Occipital lobe (tissue), 2 donors: ENCODE results near the gene DARS2. TPM values are rescaled to one million over a fixed set of nuclear protein-coding genes. Genes with fewer than 3 reads are reported as not detected.
"Not testable (repeated sequence)": the region's sequence is repeated elsewhere in the genome, so short reads cannot be mapped to it uniquely, and the experiment has no call there.

Source experiments
- DNase-seq: peaks from one replicate; lab custom pipeline; 2025; lab: John Stamatoyannopoulos, UW
- total RNA-seq: library from RNA; depleted of rRNA; stranded (reverse); fragments of >200 nt; gene quantifications from one replicate; pipeline ENCODE4 v1.2.3, GENCODE V29; 2014

DARS2 gene
- total RNA-seq, 1 donor from 2014 or later: 13.3 TPM

DNA sequence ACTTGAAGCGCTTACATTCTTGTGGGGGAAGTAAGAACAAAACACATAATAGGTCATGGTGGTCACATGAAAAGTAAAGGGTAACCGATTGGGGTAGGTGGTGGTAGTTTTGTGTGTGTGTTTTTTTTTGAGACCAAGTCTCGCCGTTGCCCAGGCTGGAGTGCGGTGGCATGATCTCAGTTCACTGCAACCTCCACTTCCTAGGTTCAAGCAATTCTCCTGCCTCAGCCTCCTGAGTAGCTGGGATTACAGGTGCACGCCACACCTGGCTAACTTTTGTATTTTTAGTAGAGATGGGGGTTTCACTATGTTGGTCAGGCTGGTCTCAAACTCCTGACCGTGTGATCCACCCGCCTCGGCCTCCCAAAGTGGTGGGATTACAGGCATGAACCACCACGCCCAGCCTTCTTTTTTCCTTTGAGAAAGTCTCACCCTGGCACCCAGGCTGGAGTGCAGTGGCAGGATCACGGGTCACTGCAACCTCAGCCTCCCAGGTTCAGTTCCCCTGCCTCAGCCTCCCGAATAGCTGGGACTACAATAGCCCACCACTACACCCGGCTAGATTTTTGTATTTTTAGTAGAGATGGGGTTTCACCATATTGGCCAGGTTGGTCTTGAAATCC, 37.8 kb downstream of the DARS2 start:
- not testable (repeated sequence) for DNase-seq

DNA sequence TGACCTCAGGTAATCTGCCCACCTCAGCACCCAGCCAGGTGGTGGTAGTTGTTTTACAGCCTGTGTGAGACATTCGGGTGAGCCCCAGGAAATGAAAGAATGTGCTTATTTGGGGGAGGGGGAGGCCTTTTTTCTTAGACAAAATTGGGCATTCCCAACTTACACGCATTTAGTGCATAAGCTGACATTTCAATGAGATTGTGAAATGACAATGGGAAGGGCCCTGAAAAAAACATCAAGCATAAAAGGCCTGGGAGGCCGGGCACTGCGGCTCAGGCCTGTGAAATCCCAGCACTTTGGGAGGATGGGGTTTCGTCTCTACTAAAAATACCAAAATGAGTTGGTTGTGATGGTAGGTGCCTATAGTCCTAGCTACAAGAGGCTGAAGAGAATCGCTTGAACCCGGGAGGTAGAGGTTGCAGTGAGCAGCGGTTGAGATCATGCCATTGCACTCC, 38.3 kb downstream of the DARS2 start:
- DNase-seq: no peak

DNA sequence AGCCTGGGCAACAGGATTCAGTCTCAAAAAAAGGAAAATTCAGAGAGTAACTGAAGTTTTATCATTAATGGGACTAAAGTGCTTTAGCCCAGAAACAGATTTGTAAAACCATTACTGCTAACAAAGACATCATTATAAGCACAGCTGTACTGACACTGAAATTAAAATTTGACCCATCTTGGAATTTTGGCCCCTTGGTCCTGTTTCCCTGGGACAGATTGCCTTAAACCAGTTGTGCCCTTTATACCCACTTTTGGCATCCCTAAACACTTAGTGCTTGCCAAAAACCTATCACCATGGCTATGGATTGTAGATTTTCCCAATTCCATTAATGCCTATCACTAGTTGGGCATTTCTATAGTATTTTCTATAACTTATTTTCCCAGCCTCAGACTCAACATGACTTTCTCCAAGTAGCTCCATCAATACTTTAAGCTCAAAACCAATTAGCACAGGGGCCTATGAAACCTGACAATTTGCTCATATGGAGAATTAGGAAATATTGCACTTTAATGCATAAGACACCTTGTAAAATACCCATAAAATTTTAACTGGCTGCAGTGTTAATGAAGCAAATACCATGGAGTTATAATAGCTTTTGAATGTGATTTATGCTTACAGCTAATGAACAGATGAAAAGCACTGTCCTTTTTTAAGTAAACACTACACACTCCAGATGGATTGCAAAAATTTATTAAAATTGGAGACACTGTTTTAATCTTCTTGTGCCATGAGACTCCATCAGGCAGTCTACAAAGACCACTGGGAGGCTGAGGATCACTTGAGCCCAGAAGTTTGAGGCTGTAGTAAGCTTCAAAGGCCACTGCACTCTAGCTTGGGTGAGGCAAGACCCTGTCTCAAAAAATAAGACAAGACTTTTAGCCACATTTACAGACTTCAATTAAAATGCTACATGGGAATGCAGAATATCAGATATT, 39.0 kb downstream of the DARS2 start:
- DNase-seq: no peak

DNA sequence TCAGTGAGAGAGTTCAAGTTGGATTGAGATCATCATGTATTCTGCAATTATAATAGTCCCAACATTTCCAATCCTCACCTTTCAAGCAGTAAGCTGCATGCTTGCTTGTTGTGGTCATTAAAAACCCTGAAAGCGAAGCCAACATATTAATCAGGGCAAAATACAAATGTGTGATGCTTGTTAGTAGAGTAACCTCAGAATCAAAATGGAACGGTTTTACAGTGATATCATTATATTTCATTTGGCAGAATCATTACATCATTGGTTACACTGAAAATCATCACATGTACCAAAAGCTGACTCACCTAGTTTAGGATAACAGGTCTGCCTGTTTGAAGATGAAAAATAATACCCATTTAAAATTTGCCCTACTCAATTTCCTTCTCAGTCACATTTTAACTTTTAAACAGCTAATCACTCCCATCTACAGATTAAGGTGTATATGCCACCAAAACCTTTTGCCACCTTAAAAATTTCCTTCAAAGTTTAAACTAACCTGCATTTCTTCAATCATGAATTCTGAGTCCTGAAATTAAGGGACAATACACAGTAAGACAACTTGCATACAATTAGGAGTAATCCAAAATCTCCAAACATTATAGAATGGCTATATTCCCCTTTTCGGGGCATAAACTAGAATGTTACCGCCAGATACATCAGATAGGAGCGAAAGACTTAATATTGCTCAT, 39.9 kb downstream of the DARS2 start:
- DNase-seq: no peak

DNA sequence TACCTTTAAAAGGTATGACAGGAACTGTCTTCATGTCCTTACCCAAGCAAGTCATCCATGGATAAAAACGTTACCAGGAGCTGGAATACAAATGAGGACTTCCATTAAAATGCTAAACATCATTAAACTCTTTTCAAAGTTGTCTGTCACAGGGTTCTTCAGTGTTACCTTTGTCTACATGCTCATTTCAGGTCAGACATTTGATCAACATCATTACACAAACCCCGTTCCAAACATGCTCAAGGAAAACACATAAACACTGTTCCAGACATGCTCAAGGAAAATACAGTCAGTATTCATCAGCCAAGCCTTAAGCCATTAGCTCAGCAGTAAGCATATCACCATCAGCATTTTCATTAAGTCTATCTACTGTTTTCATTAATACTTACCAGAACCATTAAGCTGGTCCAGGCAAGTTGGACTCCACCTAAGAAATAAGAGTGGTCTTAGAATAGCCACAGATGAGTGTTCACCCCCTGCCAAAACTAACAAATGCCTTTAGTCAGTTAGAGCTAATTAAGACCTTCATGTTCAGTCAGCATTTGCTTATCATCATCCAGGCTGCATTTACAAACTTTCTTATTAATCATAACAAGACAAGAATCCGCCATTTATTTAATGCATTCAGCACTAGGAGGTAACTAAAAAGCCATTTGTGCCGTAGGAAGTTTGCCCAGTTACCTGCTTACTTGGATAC, 41.1 kb downstream of the DARS2 start:
- no peak for DNase-seq

DNA sequence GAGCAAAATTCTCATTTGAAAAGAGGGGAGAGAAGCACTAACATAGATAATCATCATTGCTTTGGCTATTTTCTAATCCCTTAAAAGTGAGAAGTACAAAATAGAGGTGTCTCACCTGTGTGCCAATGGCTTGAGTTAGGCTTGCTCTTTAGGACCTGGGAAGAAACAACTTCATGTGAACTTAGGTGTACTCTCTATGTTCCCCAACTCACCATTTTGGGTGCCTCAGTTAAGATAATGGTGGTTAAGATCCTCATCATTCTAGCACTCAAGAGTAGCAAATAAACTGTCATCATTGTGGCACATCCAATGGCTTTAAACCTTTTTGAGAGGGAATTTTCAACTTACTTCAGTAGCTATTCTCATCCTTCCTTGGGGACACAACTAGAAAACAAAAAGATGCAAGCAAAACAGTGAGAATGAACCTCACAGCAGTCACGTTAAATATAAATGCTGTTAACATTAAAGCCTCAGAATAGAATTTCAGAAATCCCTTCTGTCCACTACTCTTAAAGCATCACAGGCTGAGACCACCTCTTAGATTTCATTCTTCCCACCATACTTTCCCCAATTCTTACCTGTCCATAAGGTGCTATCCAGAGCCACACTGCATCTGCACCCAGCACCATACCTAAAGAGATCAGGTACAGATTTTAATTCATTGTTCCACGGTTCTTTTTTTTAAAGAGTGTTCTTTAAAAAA, 42.1 kb downstream of the DARS2 start:
- no peak for DNase-seq

DNA sequence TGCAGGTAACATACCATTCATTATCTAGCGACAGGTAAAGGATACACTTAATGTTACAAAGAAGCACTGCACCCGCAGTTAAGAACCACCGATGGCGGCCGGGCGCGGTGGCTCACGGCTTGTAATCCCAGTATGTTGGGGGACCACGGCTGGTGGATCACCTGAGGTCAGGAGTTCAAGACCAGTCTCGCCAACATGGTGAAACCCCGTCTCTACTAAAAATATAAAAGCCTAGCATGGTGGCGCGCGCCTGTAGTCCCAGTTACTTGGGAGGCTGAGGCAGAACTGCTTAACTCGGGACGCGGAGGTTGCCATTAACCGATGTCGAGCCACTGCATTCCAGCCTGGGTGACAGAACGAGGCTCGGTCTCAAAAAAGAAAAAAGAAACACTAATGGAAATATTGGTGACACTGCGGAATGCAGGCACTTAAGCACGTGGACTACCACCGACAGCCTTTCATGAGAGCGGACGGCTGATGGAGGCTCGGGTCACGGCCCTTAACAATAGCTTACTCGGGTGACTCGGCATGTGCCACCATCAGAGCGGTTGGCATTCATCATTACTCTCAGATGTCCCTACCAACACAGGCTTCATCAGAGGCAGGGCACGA, 42.8 kb downstream of the DARS2 start:
- no peak for DNase-seq

DNA sequence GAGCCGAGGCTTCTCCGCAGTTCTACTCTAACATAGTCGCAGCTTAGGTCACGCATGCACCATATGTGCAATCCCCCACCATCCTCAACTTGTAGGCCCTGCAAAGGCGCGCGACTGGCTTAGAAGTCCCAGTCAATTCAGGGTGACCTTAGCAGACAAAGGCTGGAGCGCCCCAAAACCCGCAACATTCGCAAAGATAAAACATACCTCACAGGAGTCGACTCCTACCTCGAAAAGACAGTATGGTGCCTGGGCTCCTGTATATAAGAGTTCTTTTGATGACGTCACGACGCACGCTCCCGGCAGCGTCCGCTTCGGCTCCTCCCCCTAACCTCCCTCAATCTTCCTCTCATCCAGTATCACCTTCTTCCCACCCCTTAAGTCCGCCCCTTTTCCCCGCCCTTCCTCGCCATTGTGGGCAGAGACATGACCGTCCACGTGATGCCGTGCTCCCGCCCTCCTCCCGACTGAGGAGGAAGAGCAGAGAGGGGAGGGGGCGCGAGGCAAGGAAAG, 43.3 kb downstream of the DARS2 start, which contains the start of gene GAS5:
GAS5 (minus strand) TSS at position 237 of the 513 bp plus-strand sequence.
- peak; percentile 98 for DNase-seq

DNA sequence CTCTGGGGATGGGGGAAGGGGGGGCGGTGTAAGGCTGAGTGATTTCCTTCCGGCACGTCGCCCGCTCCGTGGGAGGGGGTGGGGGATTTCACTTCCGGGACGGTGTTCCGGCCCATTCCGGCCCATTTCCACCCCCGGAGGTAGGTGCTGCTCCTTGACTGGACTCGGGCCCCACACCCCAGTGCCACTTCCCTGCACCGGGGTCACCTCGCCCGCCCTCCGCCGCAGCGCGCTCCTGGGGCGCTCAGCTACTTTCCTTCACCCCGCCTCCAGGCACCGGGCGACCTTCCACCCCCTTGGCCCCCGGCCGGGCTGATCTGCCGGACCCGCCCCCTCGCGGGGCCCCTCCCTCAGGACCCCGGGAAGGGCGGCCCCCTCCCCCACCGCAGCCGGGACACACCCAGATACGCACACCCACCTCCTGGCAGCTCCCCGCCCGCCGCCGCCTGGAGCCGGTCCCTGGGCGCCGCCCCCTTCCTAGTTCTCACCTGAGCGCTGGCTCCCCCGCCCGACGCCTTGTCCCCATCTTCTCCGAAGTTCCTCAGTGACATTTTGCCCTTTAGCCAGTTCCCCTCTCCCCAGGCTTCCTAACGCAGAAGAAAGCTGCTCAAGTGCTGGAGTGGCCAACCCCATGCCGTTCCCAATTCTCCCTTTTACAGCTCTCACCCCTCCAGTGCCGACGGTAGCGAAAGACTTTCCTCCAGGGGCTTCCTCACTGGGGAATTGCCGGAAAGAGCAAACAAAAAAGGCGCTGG, 44.0 kb downstream of the DARS2 start, which contains the start of gene ZBTB37:
ZBTB37 (plus strand) TSS at position 115 of the 755 bp plus-strand sequence. CDS start 1,846 bp downstream, outside the sequence.
- DNase-seq: peak; percentile 78

DNA sequence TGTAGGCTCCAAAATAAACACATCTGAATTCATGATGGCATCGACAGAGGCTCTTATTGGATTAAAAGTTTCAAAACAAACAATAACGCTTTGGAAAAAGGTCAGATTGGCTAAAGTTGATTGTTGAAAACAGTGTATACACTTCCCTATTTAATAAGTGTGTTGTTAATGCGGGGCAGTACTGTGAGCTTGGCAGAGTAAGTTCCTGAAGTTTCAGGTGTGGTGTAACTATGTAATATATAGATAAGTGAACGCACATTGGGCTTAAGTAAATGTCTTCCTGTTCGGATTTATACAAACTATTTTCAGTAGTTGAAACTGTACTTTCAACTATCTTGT, 44.5 kb downstream of the DARS2 start:
- DNase-seq: no peak

DNA sequence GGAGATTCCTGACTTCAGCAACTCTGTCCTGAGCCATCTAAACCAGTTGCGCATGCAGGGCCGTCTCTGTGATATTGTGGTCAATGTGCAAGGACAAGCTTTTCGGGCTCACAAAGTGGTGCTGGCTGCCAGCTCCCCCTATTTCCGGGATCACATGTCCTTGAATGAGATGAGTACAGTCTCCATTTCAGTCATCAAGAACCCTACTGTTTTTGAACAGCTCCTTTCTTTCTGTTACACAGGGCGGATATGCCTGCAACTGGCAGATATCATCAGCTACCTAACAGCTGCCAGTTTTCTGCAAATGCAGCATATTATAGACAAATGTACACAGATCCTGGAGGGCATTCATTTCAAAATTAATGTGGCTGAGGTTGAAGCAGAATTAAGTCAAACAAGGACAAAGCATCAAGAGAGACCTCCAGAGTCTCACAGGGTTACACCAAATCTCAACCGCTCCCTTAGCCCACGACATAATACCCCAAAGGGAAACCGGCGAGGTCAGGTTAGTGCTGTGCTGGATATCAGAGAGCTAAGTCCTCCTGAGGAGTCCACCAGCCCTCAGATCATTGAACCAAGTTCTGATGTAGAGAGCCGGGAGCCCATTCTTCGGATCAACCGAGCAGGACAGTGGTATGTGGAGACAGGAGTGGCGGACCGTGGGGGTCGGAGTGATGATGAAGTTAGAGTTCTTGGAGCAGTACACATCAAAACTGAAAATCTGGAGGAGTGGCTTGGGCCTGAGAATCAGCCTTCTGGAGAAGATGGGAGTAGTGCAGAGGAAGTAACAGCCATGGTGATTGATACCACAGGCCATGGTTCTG, 46.0 kb downstream of the DARS2 start:
- DNase-seq: peak; percentile 4

DNA sequence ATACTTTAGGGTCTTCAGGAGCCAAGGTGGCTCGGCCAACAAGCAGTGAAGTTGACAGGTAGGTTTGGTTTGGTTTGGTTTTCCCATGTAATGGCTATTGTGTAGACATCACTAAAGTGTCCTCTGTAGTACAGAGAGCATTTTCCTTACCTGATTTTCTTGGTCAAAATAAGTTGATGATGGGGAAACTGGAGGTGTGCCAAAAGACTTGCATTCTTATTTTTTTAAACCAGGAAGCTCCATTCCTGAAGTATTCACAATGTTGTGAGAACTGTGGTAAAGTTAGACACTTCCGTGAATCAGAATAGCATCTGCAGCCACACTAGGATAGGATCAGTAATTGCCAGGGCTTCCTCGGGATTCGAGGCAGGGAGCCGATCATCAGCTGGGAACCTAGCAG, 46.6 kb downstream of the DARS2 start:
- DNase-seq: no peak

DNA sequence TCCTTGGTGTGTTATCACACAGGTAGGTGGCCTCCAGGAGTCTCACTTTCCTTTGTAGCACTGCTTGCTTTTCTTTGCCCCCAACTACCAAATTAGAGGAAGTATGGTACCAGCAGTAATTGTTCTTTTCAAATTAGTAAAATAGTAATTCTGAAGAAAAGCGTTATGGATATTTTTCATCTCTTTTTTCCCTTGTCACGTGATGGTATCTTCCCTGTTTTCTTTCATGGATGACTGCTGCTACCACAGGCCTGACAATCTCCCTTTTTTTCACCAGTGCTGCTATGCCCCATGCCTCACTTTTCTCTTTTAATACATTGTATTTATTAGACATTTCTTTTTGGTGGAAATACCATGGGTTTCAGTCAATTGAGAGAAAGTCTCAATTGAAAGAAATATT, 47.0 kb downstream of the DARS2 start:
- no peak for DNase-seq

DNA sequence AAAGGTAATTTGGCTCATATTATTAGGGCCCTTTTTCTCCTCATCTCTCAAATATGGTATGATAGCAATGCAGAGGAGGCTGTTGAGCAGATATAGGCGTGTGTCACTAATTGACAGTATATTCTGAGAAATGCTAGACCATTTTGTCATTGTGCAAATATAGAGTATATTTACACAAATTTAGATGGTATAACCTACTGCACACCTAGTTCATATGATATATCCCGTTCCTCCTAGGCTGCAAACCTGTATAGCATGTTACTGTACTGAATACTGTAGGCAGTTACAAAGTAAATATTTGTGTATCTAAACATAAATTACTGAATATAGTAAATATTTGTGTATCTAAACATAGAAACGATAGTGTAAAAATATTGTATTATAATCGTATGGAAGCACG, 52.3 kb downstream of the DARS2 start:
- no peak for DNase-seq

DNA sequence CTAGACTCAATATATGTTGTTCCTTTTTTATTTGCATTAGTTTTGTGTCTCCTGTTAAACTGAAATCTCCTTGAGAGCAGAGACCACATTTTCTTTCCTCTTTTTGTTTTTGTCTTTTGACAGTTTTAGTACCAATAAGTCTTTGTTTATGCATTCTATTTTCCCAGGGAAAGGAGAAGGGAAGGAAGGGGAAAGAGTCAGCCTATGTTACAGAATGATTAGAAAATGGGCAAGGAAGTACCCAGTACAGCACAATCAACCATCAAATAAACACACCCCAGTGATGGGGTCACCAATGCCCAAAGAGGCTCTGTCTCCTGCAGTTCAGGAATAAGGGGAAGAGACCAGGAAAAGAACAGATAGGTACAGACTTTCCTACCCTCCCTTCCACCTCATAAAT, 53.8 kb downstream of the DARS2 start:
- no peak for DNase-seq

DNA sequence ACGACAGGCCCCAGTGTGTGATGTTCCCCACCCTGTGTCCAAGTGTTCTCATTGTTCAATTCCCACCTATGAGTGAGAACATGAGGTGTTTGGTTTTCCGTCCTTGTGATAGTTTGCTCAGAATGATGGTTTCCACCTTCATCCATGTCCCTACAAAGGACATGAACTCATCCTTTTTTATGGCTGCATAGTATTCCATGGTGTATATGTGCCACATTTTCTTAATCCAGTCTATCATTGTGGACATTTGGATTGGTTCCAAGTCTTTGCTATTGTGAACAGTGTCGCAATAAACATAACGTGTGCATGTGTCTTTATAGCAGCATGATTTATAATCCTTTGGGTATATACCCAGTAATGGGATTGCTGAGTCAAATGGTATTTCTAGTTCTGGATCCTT, 56.6 kb downstream of the DARS2 start:
- DNase-seq: not testable (repeated sequence)

DNA sequence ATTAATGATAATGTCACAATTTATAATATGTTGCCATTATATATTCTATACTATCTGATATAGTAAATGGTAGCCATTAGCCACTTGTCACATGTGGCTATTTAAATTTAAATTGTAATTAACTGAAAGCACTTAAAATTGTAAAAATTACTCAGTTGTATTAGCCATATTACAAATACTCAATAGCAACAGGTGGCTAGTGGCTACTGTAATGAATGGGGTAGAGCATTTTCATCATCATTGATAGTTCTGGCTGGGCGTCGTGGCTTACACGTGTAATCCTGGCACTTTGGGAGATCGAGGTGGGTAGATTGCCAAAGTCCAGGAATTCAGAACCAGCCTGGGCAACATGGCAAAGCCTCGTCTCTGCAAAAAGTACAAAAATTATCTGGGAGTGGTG, 60.2 kb downstream of the DARS2 start:
- DNase-seq: no peak
